Tibial nerve (tissue), 4 donors: ENCODE measurements around the gene SDK1. TPM values are rescaled to one million over a fixed set of nuclear protein-coding genes. Genes with fewer than 3 reads are reported as not detected.

Source experiments
- DNase-seq, 2 donors: peaks; one replicate each; pipeline ENCODE4 v3.0.0-alpha.2; 2019; ENCODE audit warnings: low spot score in 2 of 2
- H3K27ac ChIP-seq, 4 donors: fragments of 200-600 bp; sonication (generic) in 3 of 4; one replicate each; pipeline ENCODE4 v1.5.1; 2017 to 2019; ENCODE audit warnings: mild to moderate bottlenecking in 1 of 4
- H3K27me3 ChIP-seq, 2 donors: fragments of 200-600 bp; sonication (generic) in 1 of 2; one replicate each; pipeline versions ENCODE4 v1.5.1 to v1.6.0; 2017 to 2019
- H3K36me3 ChIP-seq, 3 donors: fragments of 200-600 bp; sonication (generic); one replicate each; pipeline ENCODE4 v1.5.1; 2018 to 2019
- H3K4me1 ChIP-seq, 4 donors: fragments of 200-600 bp; sonication (generic) in 3 of 4; one replicate each; pipeline ENCODE4 v1.5.1; 2017 to 2019
- H3K4me3 ChIP-seq, 4 donors: fragments of 200-600 bp; sonication (generic) in 3 of 4; one replicate each; pipeline ENCODE4 v1.5.1; 2017 to 2019; ENCODE audit warnings: mild to moderate bottlenecking in 1 of 4, moderate library complexity in 1 of 4
- H3K9me3 ChIP-seq, 4 donors: fragments of 200-600 bp; sonication (generic) in 3 of 4; one replicate each; pipeline ENCODE4 v1.5.1; 2017 to 2019
- EP300 ChIP-seq, 2 donors: sonication (generic); formaldehyde crosslinking; IDR thresholded peaks; one replicate each; pipeline ENCODE4 v1.6.1; 2017; ENCODE audit warnings: antibody characterized with exemption in 2 of 2, mild to moderate bottlenecking in 1 of 2
- POLR2A ChIP-seq, 2 donors: fragments of 450-650 bp; IDR thresholded peaks; one replicate each; pipeline ENCODE4 v1.6.1; 2017; ENCODE audit warnings: antibody characterized with exemption in 2 of 2, mild to moderate bottlenecking in 2 of 2, moderate library complexity in 2 of 2
- WGBS, 2 donors: methylation state at CpG; one replicate each; pipeline ENCODE4 v1.1.5; 2018; 5-methylcytosine and 5-hydroxymethylcytosine counted together
- total RNA-seq, 4 donors: library from RNA; depleted of rRNA; stranded (reverse); fragments of >200 nt; gene quantifications; one replicate each; pipeline ENCODE4 v1.1.0, GENCODE V29; 2016
- TF ChIP-seq, protein P1 (sequence below), 5 experiments: fragments of 200-600 bp in 3 of 5; fragments of 450-650 bp in 2 of 5; sonication (generic) in 3 of 5; IDR thresholded peaks; one replicate each; pipeline ENCODE4 v1.5.1; 2016 to 2019; ENCODE audit warnings: antibody characterized with exemption in 5 of 5, mild to moderate bottlenecking in 3 of 5, moderate library complexity in 2 of 5

Gene SDK1
- total RNA-seq, 4 donors from 2014 or later = 8.2 to 16.2 (median 12.9) TPM

DNA sequence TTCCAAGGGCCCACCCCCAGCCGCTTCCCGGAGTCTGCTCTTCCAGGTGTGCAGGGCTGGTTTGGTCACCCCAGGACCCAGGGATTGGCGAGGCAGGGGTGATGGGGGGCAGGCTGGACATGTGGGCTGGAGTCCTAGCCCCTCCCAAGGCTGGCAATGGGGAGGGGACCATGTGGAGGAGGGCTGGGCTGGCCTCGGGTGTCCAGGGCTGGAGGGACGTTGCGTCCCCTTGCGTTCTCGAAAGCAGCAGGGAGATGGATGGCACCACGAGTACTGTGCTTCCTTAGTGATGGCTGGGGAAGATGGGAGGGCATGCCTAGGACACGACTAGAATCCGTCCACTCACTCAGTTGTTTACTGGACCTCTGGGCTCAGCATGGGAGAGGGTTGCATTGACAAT, 848.6 kb downstream of the SDK1 start:
- Histone ChIP-seq H3K27ac (no peak overlapping the region), H3K4me1 (peaks cover 0 to 8% (median 2%) of the 10 kb centered on the region in 4 donors), H3K27me3 (no peaks in the 10 kb centered on the region), H3K36me3 (peaks cover 0 to 22% (median 0%) of the 10 kb centered on the region in 3 donors), H3K9me3 (no peaks in the 10 kb centered on the region), H3K4me3 (no peak overlapping the region)
- no peak for DNase-seq
- 85 to 89% methylated on average over 10 to 11 of the region's 11 CpGs for WGBS, 2 donors
- TF ChIP-seq, protein P1, sequence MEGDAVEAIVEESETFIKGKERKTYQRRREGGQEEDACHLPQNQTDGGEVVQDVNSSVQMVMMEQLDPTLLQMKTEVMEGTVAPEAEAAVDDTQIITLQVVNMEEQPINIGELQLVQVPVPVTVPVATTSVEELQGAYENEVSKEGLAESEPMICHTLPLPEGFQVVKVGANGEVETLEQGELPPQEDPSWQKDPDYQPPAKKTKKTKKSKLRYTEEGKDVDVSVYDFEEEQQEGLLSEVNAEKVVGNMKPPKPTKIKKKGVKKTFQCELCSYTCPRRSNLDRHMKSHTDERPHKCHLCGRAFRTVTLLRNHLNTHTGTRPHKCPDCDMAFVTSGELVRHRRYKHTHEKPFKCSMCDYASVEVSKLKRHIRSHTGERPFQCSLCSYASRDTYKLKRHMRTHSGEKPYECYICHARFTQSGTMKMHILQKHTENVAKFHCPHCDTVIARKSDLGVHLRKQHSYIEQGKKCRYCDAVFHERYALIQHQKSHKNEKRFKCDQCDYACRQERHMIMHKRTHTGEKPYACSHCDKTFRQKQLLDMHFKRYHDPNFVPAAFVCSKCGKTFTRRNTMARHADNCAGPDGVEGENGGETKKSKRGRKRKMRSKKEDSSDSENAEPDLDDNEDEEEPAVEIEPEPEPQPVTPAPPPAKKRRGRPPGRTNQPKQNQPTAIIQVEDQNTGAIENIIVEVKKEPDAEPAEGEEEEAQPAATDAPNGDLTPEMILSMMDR (IDR thresholded peaks at IDR 0.05) = no peak
- TF ChIP-seq POLR2A (IDR thresholded peaks at IDR 0.05) (no peak), EP300 (IDR thresholded peaks at IDR 0.05) (no peak)

DNA sequence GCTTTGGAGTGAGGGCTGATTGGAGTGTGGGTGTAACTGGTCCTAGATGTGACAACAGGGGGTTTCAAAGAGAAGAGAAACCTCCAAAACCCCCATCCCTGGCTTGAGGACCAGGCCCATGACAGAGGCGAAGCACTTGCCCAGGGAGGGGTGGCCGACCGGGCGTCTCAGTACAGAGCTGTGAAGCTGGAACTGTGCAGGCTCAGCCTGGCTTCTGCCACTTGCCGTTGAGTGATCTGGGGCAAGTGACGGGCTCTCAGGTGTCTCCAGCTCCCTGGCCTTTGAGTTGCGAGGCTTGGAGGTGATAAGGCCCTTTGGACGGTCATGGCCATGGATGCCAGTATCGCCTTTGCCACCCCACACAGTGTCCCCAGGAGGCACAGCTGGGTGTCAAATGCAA, 849.7 kb downstream of the SDK1 start:
- no peaks in the 10 kb centered on the region for H3K4me1 ChIP-seq
- no peaks in the 10 kb centered on the region for H3K9me3 ChIP-seq
- TF ChIP-seq POLR2A (IDR thresholded peaks at IDR 0.05) (no peak), EP300 (IDR thresholded peaks at IDR 0.05) (no peak)
- TF ChIP-seq, protein P1 (IDR thresholded peaks at IDR 0.05) = no peak
- DNase-seq = no peak
- peaks cover 0 to 22% (median 0%) of the 10 kb centered on the region in 3 donors for H3K36me3 ChIP-seq
- H3K27me3 ChIP-seq = no peaks in the 10 kb centered on the region
- no peak overlapping the region for H3K4me3 ChIP-seq
- H3K27ac ChIP-seq = no peak overlapping the region
- WGBS, 2 donors = 95 to 96% methylated on average over 7 to 9 of the region's 9 CpGs

DNA sequence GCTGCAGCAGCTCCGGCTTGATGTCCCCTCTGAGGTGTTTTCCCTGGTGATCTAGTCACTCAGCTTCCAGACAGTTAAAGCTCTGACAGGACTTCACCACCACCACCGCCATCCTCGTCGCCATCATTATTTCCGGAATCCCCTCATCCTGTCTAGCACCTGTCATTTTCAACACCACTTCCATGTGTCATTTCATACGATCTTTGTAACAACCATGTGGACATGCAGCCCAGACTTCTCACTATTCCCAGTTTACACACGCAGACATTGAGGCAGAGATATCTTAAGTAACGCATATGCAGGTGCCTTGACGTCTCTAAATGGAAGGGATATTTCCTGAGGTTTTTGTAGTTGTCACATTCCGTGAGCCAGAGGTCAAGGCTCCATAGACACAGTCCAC, 850.5 kb downstream of the SDK1 start:
- no peak for DNase-seq
- Histone ChIP-seq H3K9me3 (no peaks in the 10 kb centered on the region), H3K4me3 (no peak overlapping the region), H3K27ac (no peak overlapping the region), H3K36me3 (peaks cover 0 to 22% (median 0%) of the 10 kb centered on the region in 3 donors), H3K4me1 (no peaks in the 10 kb centered on the region), H3K27me3 (no peaks in the 10 kb centered on the region)
- TF ChIP-seq, protein P1 (IDR thresholded peaks at IDR 0.05) = no peak
- TF ChIP-seq POLR2A (IDR thresholded peaks at IDR 0.05) (no peak), EP300 (IDR thresholded peaks at IDR 0.05) (no peak)
- WGBS, 2 donors = 89 to 91% methylated on average over 10 of the region's 10 CpGs

DNA sequence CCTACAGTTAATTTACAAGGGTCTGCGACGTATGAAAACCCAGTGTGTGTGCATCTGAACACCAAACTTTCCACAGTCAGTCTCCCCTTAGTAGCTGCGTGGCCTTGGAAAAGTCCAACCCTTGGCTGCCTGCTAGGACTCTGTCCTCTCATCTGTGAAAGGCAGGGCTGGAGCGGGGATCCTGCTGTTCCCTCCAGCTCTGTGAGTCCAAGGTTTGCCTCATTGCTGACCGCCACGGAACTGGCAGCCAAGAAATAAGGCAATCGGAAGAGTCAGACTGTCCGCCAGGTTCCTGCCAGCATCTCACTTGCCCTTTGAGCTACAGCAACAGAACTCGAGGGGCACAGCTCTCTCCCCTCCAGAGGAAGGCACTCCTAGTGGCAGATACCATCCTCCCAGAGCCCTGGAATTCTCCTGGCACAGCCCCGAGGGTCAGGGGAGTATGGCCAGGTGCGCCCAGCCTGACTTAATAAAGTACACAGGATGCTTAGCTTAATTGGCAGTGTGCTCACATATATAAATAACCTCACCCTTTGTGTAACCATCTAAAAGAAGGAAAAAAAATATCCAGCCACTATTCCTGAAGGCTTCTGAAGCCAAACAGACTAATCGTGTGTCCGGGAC, 851.0 kb downstream of the SDK1 start:
- peaks cover 0 to 20% (median 0%) of the 10 kb centered on the region in 3 donors for H3K36me3 ChIP-seq
- no peak overlapping the region for H3K4me3 ChIP-seq
- H3K4me1 ChIP-seq = no peaks in the 10 kb centered on the region
- no peak overlapping the region for H3K27ac ChIP-seq
- H3K9me3 ChIP-seq = no peaks in the 10 kb centered on the region
- no peaks in the 10 kb centered on the region for H3K27me3 ChIP-seq
- no peak for TF ChIP-seq POLR2A (IDR thresholded peaks at IDR 0.05)
- TF ChIP-seq, protein P1 (IDR thresholded peaks at IDR 0.05) = no peak
- TF ChIP-seq EP300 (IDR thresholded peaks at IDR 0.05) = no peak
- 76 to 79% methylated on average over 13 of the region's 13 CpGs for WGBS, 2 donors
- no peak for DNase-seq

DNA sequence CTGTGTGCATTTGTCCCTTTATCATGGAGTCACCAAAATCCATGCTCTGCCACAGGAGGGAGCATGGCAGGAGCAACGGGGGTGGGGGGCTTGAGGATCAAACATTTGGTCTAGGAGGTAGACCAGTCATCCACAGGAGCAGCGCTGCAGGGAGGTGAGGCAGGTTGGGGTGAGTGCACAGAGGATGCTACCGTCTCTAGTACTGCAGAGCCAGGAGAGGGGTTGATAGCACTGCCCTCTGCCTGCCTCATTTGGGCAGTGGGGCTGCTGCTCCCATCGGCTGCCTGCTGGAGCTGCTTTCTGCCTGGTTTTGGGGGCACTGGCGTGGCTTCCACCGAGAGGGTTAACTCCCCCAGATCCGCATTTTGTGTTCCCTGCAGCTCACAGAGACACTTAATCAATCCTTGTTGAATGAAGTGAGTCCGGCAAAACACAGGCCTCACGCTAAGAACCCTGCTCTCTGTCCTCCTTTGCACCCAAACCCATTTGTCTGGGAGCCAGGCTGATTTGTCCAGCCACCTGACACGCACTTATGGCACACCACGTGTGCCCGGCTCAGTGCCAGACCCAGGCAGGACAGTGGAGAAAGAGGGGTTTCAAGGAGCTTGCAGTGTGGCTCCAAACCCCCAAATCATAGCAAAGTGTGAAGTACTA, 854.0 kb downstream of the SDK1 start:
- DNase-seq = no peak
- H3K27me3 ChIP-seq = no peaks in the 10 kb centered on the region
- H3K4me1 ChIP-seq = peaks cover 0 to 15% (median 0%) of the 10 kb centered on the region in 4 donors
- whole genome bisulfite sequencing, 2 donors = 84 to 91% methylated on average over 11 to 12 of the region's 12 CpGs
- H3K4me3 ChIP-seq = no peak overlapping the region
- no peaks in the 10 kb centered on the region for H3K9me3 ChIP-seq
- TF ChIP-seq, protein P1 (IDR thresholded peaks at IDR 0.05) = no peak
- no peak for TF ChIP-seq POLR2A (IDR thresholded peaks at IDR 0.05)
- no peak for TF ChIP-seq EP300 (IDR thresholded peaks at IDR 0.05)
- H3K27ac ChIP-seq = no peak overlapping the region
- H3K36me3 ChIP-seq = peaks cover 0 to 3% (median 0%) of the 10 kb centered on the region in 3 donors
